HG02763 (cell line): ENCODE data around the gene FNDC3B.

Source experiments
- ATAC-seq: cut with Tn5 transposase; IDR thresholded peaks from one replicate; pipeline ENCODE4 v1.9.1; 2021; ENCODE audit warnings: mild to moderate bottlenecking, moderate library complexity; ENCODE audit not compliant: unreplicated experiment

FNDC3B gene

GRCh38 chr3:172163320-172163719 is 123.9 kb downstream of the FNDC3B start:
- no peak for ATAC-seq

- no peak for ATAC-seq
These were observed 125.4 kb downstream of the FNDC3B start for GRCh38 chr3:172164620-172165362.

GRCh38 chr3:172166261-172166660 is 126.9 kb downstream of the FNDC3B start:
- ATAC-seq = no peak

- no peak for ATAC-seq
These were observed 127.5 kb downstream of the FNDC3B start for GRCh38 chr3:172166890-172167289.

- no peak for ATAC-seq
These were observed 128.7 kb downstream of the FNDC3B start for GRCh38 chr3:172167892-172168648.

- ATAC-seq = no peak
These were observed 130.8 kb downstream of the FNDC3B start for GRCh38 chr3:172170073-172170709.

- ATAC-seq = no peak
These were observed 131.5 kb downstream of the FNDC3B start for GRCh38 chr3:172170841-172171240.

GRCh38 chr3:172171396-172172075 is 132.2 kb downstream of the FNDC3B start:
- no peak for ATAC-seq

- no peak for ATAC-seq
These were observed 134.2 kb downstream of the FNDC3B start for GRCh38 chr3:172173316-172174254.

GRCh38 chr3:172174513-172175253 is 135.3 kb downstream of the FNDC3B start:
- no peak for ATAC-seq

GRCh38 chr3:172175254-172175599 is 135.8 kb downstream of the FNDC3B start:
- no peak for ATAC-seq

GRCh38 chr3:172176061-172176770 is 136.8 kb downstream of the FNDC3B start:
- no peak for ATAC-seq

GRCh38 chr3:172177046-172177445 is 137.7 kb downstream of the FNDC3B start:
- no peak for ATAC-seq

GRCh38 chr3:172177803-172178316 is 138.5 kb downstream of the FNDC3B start:
- no peak for ATAC-seq

GRCh38 chr3:172179680-172180399 is 140.5 kb downstream of the FNDC3B start:
- no peak for ATAC-seq

GRCh38 chr3:172180473-172180872 is 141.1 kb downstream of the FNDC3B start:
- no peak for ATAC-seq

- no peak for ATAC-seq
These were observed 142.7 kb downstream of the FNDC3B start for GRCh38 chr3:172181932-172182586.

GRCh38 chr3:172182797-172183196 is 143.4 kb downstream of the FNDC3B start:
- ATAC-seq = no peak
